IMR-90 (cell line): ENCODE data around the gene TNS1. TPM values are rescaled to one million over a fixed set of nuclear protein-coding genes. Genes with fewer than 3 reads are reported as not detected.
A peak's percentile ranks its signal among the peaks of the same experiment; 100 is the strongest.

Experiments
- ATAC-seq: fragments of 200-7000 bp; cut with Tn5 transposase; 2 replicates; pipeline ENCODE4 v1.9.1; 2020; ENCODE audit warnings: low read depth, mild to moderate bottlenecking, moderate library complexity
- BruUV-seq: library from RNA; stranded (reverse); fragments of 400-500 nt; replicated peaks from 2 replicates; lab custom pipeline; 2021; lab: Mats Ljungman, UMichigan
- CTCF ChIA-PET: fragments of 300-600 bp; formaldehyde crosslinking; extraction: SDS; loops from one replicate; lab custom pipeline; 2021; ENCODE audit warnings: antibody characterized with exemption; lab: Yijun Ruan, JAX
- POLR2A ChIA-PET: fragments of 300-600 bp; sonication (Branson Sonifier 250); formaldehyde crosslinking; loops from one replicate; lab custom pipeline; 2022; ENCODE audit warnings: antibody characterized with exemption; ENCODE audit not compliant: unreplicated experiment; lab: Charles Lee
- DNase-seq: peaks from one replicate; pipeline ENCODE4 v3.0.0; 2013
- H2AFZ ChIP-seq: replicated peaks from 2 replicates; pipeline ENCODE3; 2013; ENCODE audit warnings: low read length, mild to moderate bottlenecking; ENCODE audit not compliant: poor library complexity
- H2AK5ac ChIP-seq: 2 replicates; pipeline ENCODE4 v1.6.1; 2013; ENCODE audit warnings: low read depth, low read length, inconsistent platforms
- H2AK9ac ChIP-seq: replicated peaks from 2 replicates; pipeline ENCODE3; 2013; ENCODE audit warnings: mild to moderate bottlenecking, low read depth, low read length, moderate library complexity; ENCODE audit not compliant: poor library complexity
- H2BK120ac ChIP-seq: 2 replicates; pipeline ENCODE4 v1.6.1; 2013; ENCODE audit warnings: low read depth, low read length, inconsistent platforms
- H2BK15ac ChIP-seq: 3 replicates; pipeline ENCODE4 v1.6.1; 2013; ENCODE audit warnings: low read depth, low read length, inconsistent platforms
- H2BK20ac ChIP-seq: 2 replicates; pipeline ENCODE4 v1.6.1; 2013; ENCODE audit warnings: low read depth, mild to moderate bottlenecking, inconsistent platforms, low read length, moderate library complexity
- H2BK5ac ChIP-seq: 2 replicates; pipeline ENCODE4 v1.6.1; 2013; ENCODE audit warnings: mild to moderate bottlenecking, low read depth, low read length, inconsistent platforms; ENCODE audit not compliant: poor library complexity, severe bottlenecking
- H3K14ac ChIP-seq: replicated peaks from 2 replicates; pipeline ENCODE4 v1.6.1; 2013; ENCODE audit warnings: low read depth, low read length, inconsistent platforms
- H3K18ac ChIP-seq: 2 replicates; pipeline ENCODE4 v1.6.1; 2013; ENCODE audit warnings: low read depth, low read length, control low read depth
- H3K23ac ChIP-seq: 2 replicates; pipeline ENCODE4 v1.6.1; 2013; ENCODE audit warnings: low read depth, low read length, inconsistent platforms
- H3K27ac ChIP-seq: 2 replicates; pipeline ENCODE4 v1.5.1; 2013; ENCODE audit warnings: mild to moderate bottlenecking, control low read depth, low read length; ENCODE audit not compliant: insufficient read depth
- H3K27me3 ChIP-seq: 2 replicates; pipeline ENCODE4 v1.6.1; 2013; ENCODE audit warnings: low read length; ENCODE audit not compliant: control insufficient read depth, insufficient read depth
- H3K36me3 ChIP-seq: 2 replicates; pipeline ENCODE4 v1.6.1; 2013; ENCODE audit warnings: low read length, mixed read lengths; ENCODE audit not compliant: control insufficient read depth, insufficient read depth
- H3K4ac ChIP-seq: 2 replicates; pipeline ENCODE4 v1.6.1; 2013; ENCODE audit warnings: low read depth, low read length, inconsistent platforms
- H3K4me1 ChIP-seq: 2 replicates; pipeline ENCODE4 v1.6.1; 2013; ENCODE audit warnings: low read length, mixed read lengths; ENCODE audit not compliant: control insufficient read depth, insufficient read depth
- H3K4me2 ChIP-seq: 2 replicates; pipeline ENCODE4 v1.6.1; 2013; ENCODE audit warnings: low read depth, mild to moderate bottlenecking, control low read depth, low read length, moderate library complexity
- H3K4me3 ChIP-seq: 2 replicates; pipeline ENCODE4 v1.5.1; 2013; ENCODE audit warnings: low read depth, mild to moderate bottlenecking, control low read depth, low read length, moderate library complexity; ENCODE audit not compliant: insufficient read depth
- H3K56ac ChIP-seq: 2 replicates; pipeline ENCODE4 v1.6.1; 2013; ENCODE audit warnings: low read length, inconsistent platforms; ENCODE audit not compliant: insufficient read depth; ENCODE audit errors: extremely low read depth
- H3K79me1 ChIP-seq, 2 experiments: 2 replicates each; pipeline ENCODE4 v1.6.1; 2013; ENCODE audit warnings: low read length in 2 of 2, inconsistent platforms in 1 of 2, low read depth in 1 of 2
- H3K9ac ChIP-seq: 2 replicates; pipeline ENCODE4 v1.6.1; 2013; ENCODE audit warnings: low read depth, low read length, control low read depth
- H3K9me1 ChIP-seq: 2 replicates; pipeline ENCODE4 v1.6.1; 2013; ENCODE audit warnings: low read length, inconsistent platforms; ENCODE audit not compliant: insufficient read depth
- H3K9me3 ChIP-seq: 2 replicates; pipeline ENCODE4 v1.6.1; 2013; ENCODE audit warnings: low read length; ENCODE audit not compliant: control insufficient read depth, insufficient read depth
- H4K20me1 ChIP-seq: 2 replicates; pipeline ENCODE4 v1.6.1; 2013; ENCODE audit warnings: low read length, inconsistent platforms; ENCODE audit not compliant: insufficient read depth
- H4K5ac ChIP-seq: 2 replicates; pipeline ENCODE4 v1.6.1; 2013; ENCODE audit warnings: mild to moderate bottlenecking, low read depth, low read length, control low read depth
- H4K8ac ChIP-seq, 2 experiments: 2 replicates each; pipeline ENCODE4 v1.6.1; 2013; ENCODE audit warnings: low read depth in 2 of 2, low read length in 2 of 2, control low read depth in 1 of 2, inconsistent platforms in 1 of 2
- H4K91ac ChIP-seq: 2 replicates; pipeline ENCODE4 v1.6.1; 2013; ENCODE audit warnings: low read depth, low read length, inconsistent platforms; ENCODE audit not compliant: insufficient read depth
- BHLHE40 ChIP-seq: fragments of 150-350 bp; IDR thresholded peaks from 2 replicates; pipeline ENCODE4 v1.6.1; 2016; ENCODE audit warnings: mild to moderate bottlenecking, low read depth, low read length
- CEBPB ChIP-seq: IDR thresholded peaks from 2 replicates; pipeline ENCODE4 v1.6.1; 2012; ENCODE audit warnings: low read depth, low read length, improper control_type of control experiment
- CHD1 ChIP-seq: IDR thresholded peaks from 2 replicates; pipeline ENCODE4 v1.6.1; 2012; ENCODE audit warnings: low read depth, low read length, improper control_type of control experiment
- FOS ChIP-seq: fragments of 150-350 bp; IDR thresholded peaks from 2 replicates; pipeline ENCODE4 v1.6.1; 2016; ENCODE audit warnings: low read depth, low read length
- MAFK ChIP-seq: IDR thresholded peaks from 2 replicates; pipeline ENCODE4 v1.6.1; 2012; ENCODE audit warnings: low read depth, low read length, improper control_type of control experiment
- MAZ ChIP-seq: IDR thresholded peaks from 2 replicates; pipeline ENCODE4 v1.6.1; 2012; ENCODE audit warnings: low read depth, mild to moderate bottlenecking, low read length, improper control_type of control experiment, moderate library complexity, borderline replicate concordance
- MXI1 ChIP-seq: IDR thresholded peaks from 2 replicates; pipeline ENCODE4 v1.6.1; 2012; ENCODE audit warnings: low read depth, mild to moderate bottlenecking, low read length, moderate library complexity, borderline replicate concordance
- NFE2L2 ChIP-seq: fragments of 150-350 bp; IDR thresholded peaks from 2 replicates; pipeline ENCODE4 v1.6.1; 2016; ENCODE audit warnings: low read depth, mild to moderate bottlenecking, low read length
- POLR2A ChIP-seq: IDR thresholded peaks from 2 replicates; pipeline ENCODE4 v1.6.1; 2012; ENCODE audit warnings: mild to moderate bottlenecking, low read depth, low read length
- RAD21 ChIP-seq: IDR thresholded peaks from 2 replicates; pipeline ENCODE4 v1.6.1; 2012; ENCODE audit warnings: low read length, improper control_type of control experiment
- RFX5 ChIP-seq: IDR thresholded peaks from 2 replicates; pipeline ENCODE4 v1.8.0; 2012; ENCODE audit warnings: low read depth, mild to moderate bottlenecking, low read length, moderate library complexity
- WGBS, 2 experiments: methylation state at CpG; one replicate each; pipeline versions ENCODE4 v1.1.5 to v1.1.7; 2013; ENCODE audit warnings: missing lambda C conversion rate in 2 of 2; ENCODE audit not compliant: insufficient read length in 1 of 2; ENCODE audit errors: extremely low coverage in 2 of 2; 5-methylcytosine and 5-hydroxymethylcytosine counted together
- dilution Hi-C: fragments of 300-500 bp; cut with HindIII; formaldehyde crosslinking; loops from one replicate; pipeline ENCODE4 v1.14.3; 2018; ENCODE audit warnings: low sequenced_read_pairs; ENCODE audit not compliant: unreplicated experiment
- in situ Hi-C: fragments of 300-500 bp; cut with MboI; formaldehyde crosslinking; loops from 3 replicates; pipeline ENCODE4 v1.14.3; 2019; ENCODE audit warnings: low sequenced_read_pairs, inconsistent platforms, mixed read lengths
- intact Hi-C: fragments of 100-400 bp; cut with micrococcal nuclease; formaldehyde crosslinking; loops from 2 replicates; pipeline ENCODE4 v1.10.0; 2022
- polyA plus RNA-seq, 3 experiments: library from polyadenylated mRNA; depleted of rRNA; stranded (reverse); fragments of >200 nt; gene quantifications; 2 replicates each; pipeline ENCODE4 v1.2.3, GENCODE V29; 2012; ENCODE audit warnings: low replicate concordance in 1 of 3
- total RNA-seq: library from RNA; depleted of rRNA; stranded (reverse); fragments of >200 nt; gene quantifications from 2 replicates; pipeline ENCODE4 v1.2.3, GENCODE V29; 2012
- TF ChIP-seq, protein P1 (sequence below): fragments of 150-350 bp; IDR thresholded peaks from 2 replicates; pipeline ENCODE4 v1.6.1; 2016; ENCODE audit warnings: low read depth, mild to moderate bottlenecking, low read length, moderate library complexity, borderline replicate concordance
- TF ChIP-seq, protein P2 (sequence below): fragments of 150-350 bp; IDR thresholded peaks from 2 replicates; pipeline ENCODE4 v1.6.1; 2017; ENCODE audit warnings: mild to moderate bottlenecking, antibody characterized with exemption, low read length, low read depth
- TF ChIP-seq, protein P3 (sequence below): conservative IDR thresholded peaks from 2 replicates; pipeline ENCODE4 v1.5.1; 2012; ENCODE audit warnings: mild to moderate bottlenecking, low read depth, low read length, improper control_type of control experiment

TNS1 gene
- total and polyA plus RNA-seq, 2 of the 4 experiments (the other 2 are of a cell fraction) = 41.1 to 45.2 TPM

DNA sequence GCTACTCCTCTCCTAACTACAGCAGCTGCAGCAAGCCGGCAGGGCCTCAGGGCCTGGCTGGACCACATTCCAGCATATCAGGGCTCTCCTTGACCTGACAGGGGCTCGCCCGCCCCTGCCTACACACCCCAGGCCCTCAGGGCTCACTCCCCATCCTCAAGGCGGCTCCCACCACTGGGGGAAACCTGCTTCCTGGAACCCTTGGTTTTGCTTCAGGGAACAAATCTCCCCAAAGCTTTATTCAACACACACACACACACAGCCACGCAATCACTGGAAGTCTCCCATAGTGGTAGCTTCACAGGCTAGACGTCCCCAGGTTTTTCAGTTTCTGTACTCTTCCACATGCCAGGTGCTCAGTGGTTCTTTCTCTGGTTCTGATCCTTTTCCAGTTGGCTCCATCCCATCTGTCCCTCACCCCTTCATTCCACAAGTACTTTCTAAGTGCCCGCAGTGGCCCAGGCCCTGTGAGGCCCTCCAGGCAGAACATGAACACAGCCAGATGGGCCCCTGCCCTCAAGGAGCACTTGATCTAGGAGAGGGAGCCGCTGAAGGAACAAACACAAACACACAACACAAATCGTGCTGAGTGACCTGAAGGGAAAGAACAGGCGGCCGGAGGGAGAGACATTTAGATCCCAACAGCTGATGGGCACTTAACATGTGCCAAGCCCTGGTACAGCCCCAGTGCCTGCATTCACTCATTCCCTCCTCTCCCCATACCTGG lies 51.1 kb downstream of the TNS1 start:
- dilution Hi-C loops = no loop called here
- BruUV-seq = no TSS peak
- WGBS, 2 experiments = no CpG with 5 or more reads among the region's 11 CpGs

More for the DNA sequence above, 51.1 kb downstream of the TNS1 start:
- no peak overlapping the region for H4K91ac ChIP-seq
- H3K79me1 ChIP-seq = peaks cover 31 to 66% of the 10 kb centered on the region in 2 experiments; a peak in 3 of 4 replicates
- no peaks in the 10 kb centered on the region for H3K9me3 ChIP-seq
- intact Hi-C loops (no loop called here), in situ Hi-C loops (no loop called here)
- ChIA-PET CTCF (no interaction called here), POLR2A (interaction anchor here (0.8 kb wide), 1 partner anchor 14 kb away, joined by 3 read pairs; no protein-coding TSS in a partner anchor)
- H3K56ac ChIP-seq = no peak overlapping the region
- TF ChIP-seq, protein P1, sequence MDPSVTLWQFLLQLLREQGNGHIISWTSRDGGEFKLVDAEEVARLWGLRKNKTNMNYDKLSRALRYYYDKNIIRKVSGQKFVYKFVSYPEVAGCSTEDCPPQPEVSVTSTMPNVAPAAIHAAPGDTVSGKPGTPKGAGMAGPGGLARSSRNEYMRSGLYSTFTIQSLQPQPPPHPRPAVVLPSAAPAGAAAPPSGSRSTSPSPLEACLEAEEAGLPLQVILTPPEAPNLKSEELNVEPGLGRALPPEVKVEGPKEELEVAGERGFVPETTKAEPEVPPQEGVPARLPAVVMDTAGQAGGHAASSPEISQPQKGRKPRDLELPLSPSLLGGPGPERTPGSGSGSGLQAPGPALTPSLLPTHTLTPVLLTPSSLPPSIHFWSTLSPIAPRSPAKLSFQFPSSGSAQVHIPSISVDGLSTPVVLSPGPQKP = no peak
- no peak for TF ChIP-seq RAD21
- TF ChIP-seq NFE2L2 = no peak
- TF ChIP-seq MAZ = no peak
- TF ChIP-seq, protein P2, sequence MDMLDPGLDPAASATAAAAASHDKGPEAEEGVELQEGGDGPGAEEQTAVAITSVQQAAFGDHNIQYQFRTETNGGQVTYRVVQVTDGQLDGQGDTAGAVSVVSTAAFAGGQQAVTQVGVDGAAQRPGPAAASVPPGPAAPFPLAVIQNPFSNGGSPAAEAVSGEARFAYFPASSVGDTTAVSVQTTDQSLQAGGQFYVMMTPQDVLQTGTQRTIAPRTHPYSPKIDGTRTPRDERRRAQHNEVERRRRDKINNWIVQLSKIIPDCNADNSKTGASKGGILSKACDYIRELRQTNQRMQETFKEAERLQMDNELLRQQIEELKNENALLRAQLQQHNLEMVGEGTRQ = no peak
- TF ChIP-seq RFX5 = no peak
- no peak for TF ChIP-seq MAFK
- no peak for TF ChIP-seq FOS
- TF ChIP-seq CHD1 = no peak
- TF ChIP-seq MXI1 = no peak
- TF ChIP-seq, protein P3, sequence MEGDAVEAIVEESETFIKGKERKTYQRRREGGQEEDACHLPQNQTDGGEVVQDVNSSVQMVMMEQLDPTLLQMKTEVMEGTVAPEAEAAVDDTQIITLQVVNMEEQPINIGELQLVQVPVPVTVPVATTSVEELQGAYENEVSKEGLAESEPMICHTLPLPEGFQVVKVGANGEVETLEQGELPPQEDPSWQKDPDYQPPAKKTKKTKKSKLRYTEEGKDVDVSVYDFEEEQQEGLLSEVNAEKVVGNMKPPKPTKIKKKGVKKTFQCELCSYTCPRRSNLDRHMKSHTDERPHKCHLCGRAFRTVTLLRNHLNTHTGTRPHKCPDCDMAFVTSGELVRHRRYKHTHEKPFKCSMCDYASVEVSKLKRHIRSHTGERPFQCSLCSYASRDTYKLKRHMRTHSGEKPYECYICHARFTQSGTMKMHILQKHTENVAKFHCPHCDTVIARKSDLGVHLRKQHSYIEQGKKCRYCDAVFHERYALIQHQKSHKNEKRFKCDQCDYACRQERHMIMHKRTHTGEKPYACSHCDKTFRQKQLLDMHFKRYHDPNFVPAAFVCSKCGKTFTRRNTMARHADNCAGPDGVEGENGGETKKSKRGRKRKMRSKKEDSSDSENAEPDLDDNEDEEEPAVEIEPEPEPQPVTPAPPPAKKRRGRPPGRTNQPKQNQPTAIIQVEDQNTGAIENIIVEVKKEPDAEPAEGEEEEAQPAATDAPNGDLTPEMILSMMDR = no peak
- no peak for TF ChIP-seq BHLHE40
- no peak for TF ChIP-seq POLR2A
- no peak for TF ChIP-seq CEBPB
- H3K27me3 ChIP-seq = no peaks in the 10 kb centered on the region
- DNase-seq (no peak), ATAC-seq (peak; percentile 38)
- no peaks in the 10 kb centered on the region; the same call in 1 of the 2 replicates for H3K36me3 ChIP-seq
- no peak overlapping the region for H4K5ac ChIP-seq
- no peak overlapping the region for H3K18ac ChIP-seq
- no peak overlapping the region for H3K27ac ChIP-seq
- H3K4me3 ChIP-seq = no peak overlapping the region
- no peak overlapping the region for H4K8ac ChIP-seq
- peaks cover 21% of the 10 kb centered on the region for H3K4me1 ChIP-seq
- no peak overlapping the region; the same call in 1 of the 2 replicates for H2AK5ac ChIP-seq
- no peak overlapping the region for H2AFZ ChIP-seq
- no peak overlapping the region for H3K23ac ChIP-seq
- H3K9me1 ChIP-seq = peaks cover 17% of the 10 kb centered on the region
- H2BK5ac ChIP-seq = no peak overlapping the region
- no peak overlapping the region for H3K14ac ChIP-seq
- H3K4ac ChIP-seq = no peak overlapping the region
- H4K20me1 ChIP-seq = peaks cover 31% of the 10 kb centered on the region
- H3K9ac ChIP-seq = no peak overlapping the region
- no peak overlapping the region for H3K4me2 ChIP-seq
- H2AK9ac ChIP-seq = no peak overlapping the region
- H2BK15ac ChIP-seq = no peak overlapping the region
- no peak overlapping the region for H2BK20ac ChIP-seq
- no peak overlapping the region for H2BK120ac ChIP-seq
